GM23338 (cell line): Measurements from ENCODE around the gene ATP5F1B. TPM values are rescaled to one million over a fixed set of nuclear protein-coding genes. Genes with fewer than 3 reads are reported as not detected.

ENCODE experiments used
- ATAC-seq: fragments of 200-7000 bp; cut with Tn5 transposase; 3 replicates; pipeline ENCODE4 v1.9.1; 2020
- DNase-seq: peaks from one replicate; pipeline ENCODE4 v3.0.0-alpha.2; 2015; ENCODE audit warnings: low spot score
- H2AFZ ChIP-seq: fragments of 200-600 bp; sonication (generic); 2 replicates; pipeline ENCODE4 v1.8.0; 2016; ENCODE audit warnings: antibody characterized with exemption, mild to moderate bottlenecking, moderate library complexity
- H3F3A ChIP-seq: fragments of 200-600 bp; sonication (generic); replicated peaks from 2 replicates; pipeline ENCODE4 v1.8.0; 2017; ENCODE audit warnings: antibody characterized with exemption, mixed run types, low read depth
- H3K27ac ChIP-seq: fragments of 200-600 bp; sonication (generic); 2 replicates; pipeline ENCODE4 v1.6.1; 2016; ENCODE audit warnings: low read depth
- H3K27me3 ChIP-seq: fragments of 200-600 bp; sonication (generic); 2 replicates; pipeline ENCODE4 v1.8.0; 2016; ENCODE audit warnings: mild to moderate bottlenecking, mixed run types, moderate library complexity; ENCODE audit not compliant: insufficient read depth
- H3K36me3 ChIP-seq: fragments of 200-600 bp; sonication (generic); 2 replicates; pipeline ENCODE4 v1.8.0; 2016; ENCODE audit warnings: mild to moderate bottlenecking; ENCODE audit not compliant: insufficient read depth
- H3K4me1 ChIP-seq: fragments of 200-600 bp; sonication (generic); 2 replicates; pipeline ENCODE4 v1.8.0; 2016; ENCODE audit warnings: mild to moderate bottlenecking, moderate library complexity; ENCODE audit not compliant: insufficient read depth
- H3K4me2 ChIP-seq: fragments of 200-600 bp; sonication (generic); 2 replicates; pipeline ENCODE4 v1.7.1; 2017; ENCODE audit warnings: mixed run types
- H3K4me3 ChIP-seq: fragments of 200-600 bp; sonication (generic); 2 replicates; pipeline ENCODE4 v1.6.1; 2016; ENCODE audit warnings: mixed run types
- H3K79me2 ChIP-seq: fragments of 200-600 bp; sonication (generic); replicated peaks from 2 replicates; pipeline ENCODE4 v1.8.0; 2017; ENCODE audit warnings: mild to moderate bottlenecking; ENCODE audit not compliant: insufficient read depth
- H3K9me2 ChIP-seq: fragments of 200-600 bp; sonication (generic); 2 replicates; pipeline ENCODE4 v1.8.0; 2017; ENCODE audit not compliant: insufficient read depth
- H4K20me1 ChIP-seq: fragments of 200-600 bp; sonication (generic); replicated peaks from 2 replicates; pipeline ENCODE4 v1.8.0; 2017; ENCODE audit warnings: mild to moderate bottlenecking; ENCODE audit not compliant: insufficient read depth
- H3K27ac Mint-ChIP-seq: 2 replicates; pipeline ENCODE4 v1.8.0; 2020; ENCODE audit warnings: inconsistent platforms, mild to moderate bottlenecking, moderate library complexity, mixed read lengths
- H3K27me3 Mint-ChIP-seq: 3 replicates; pipeline ENCODE4 v1.8.0; 2022; ENCODE audit warnings: low read depth, mild to moderate bottlenecking, moderate library complexity, mixed read lengths, inconsistent platforms; ENCODE audit not compliant: insufficient read depth, poor library complexity
- H3K36me3 Mint-ChIP-seq: 3 replicates; pipeline ENCODE4 v1.8.0; 2021; ENCODE audit warnings: low read depth, mild to moderate bottlenecking, inconsistent platforms, moderate library complexity, mixed read lengths
- H3K4me1 Mint-ChIP-seq: 3 replicates; pipeline ENCODE4 v1.8.0; 2020; ENCODE audit warnings: mild to moderate bottlenecking, inconsistent platforms, mixed read lengths
- H3K4me3 Mint-ChIP-seq: 3 replicates; pipeline ENCODE4 v1.8.0; 2021; ENCODE audit warnings: moderate library complexity, mild to moderate bottlenecking, inconsistent platforms, mixed read lengths
- H3K9me3 Mint-ChIP-seq: 3 replicates; pipeline ENCODE4 v1.8.0; 2020; ENCODE audit warnings: moderate library complexity, mild to moderate bottlenecking, inconsistent platforms, mixed read lengths
- CREB1 ChIP-seq: fragments of 250-450 bp; sonication (Bioruptor Pico); IDR thresholded peaks from 2 replicates; pipeline ENCODE4 v1.5.0; 2020; ENCODE audit warnings: low read depth, mild to moderate bottlenecking, moderate library complexity
- CTCF ChIP-seq, 2 experiments: fragments of 200-600 bp in 1 of 2; sonication (generic) in 1 of 2; conservative IDR thresholded peaks; 2 replicates each; pipeline versions ENCODE4 v1.5.1 to v1.6.1; 2016 to 2017; ENCODE audit warnings: antibody characterized with exemption in 2 of 2, low read depth in 2 of 2, mild to moderate bottlenecking in 2 of 2, moderate library complexity in 1 of 2
- EZH2 ChIP-seq: fragments of 200-600 bp; sonication (generic); IDR thresholded peaks from one replicate; pipeline ENCODE4 v1.8.0; 2017; ENCODE audit warnings: antibody characterized with exemption, mild to moderate bottlenecking, low read depth; ENCODE audit not compliant: unreplicated experiment
- JUNB ChIP-seq: IDR thresholded peaks from one replicate; pipeline ENCODE4 v1.6.1; 2016; ENCODE audit warnings: antibody characterized with exemption; ENCODE audit not compliant: unreplicated experiment
- NANOG ChIP-seq: IDR thresholded peaks from 2 replicates; pipeline ENCODE4 v1.6.1; 2016; ENCODE audit warnings: antibody characterized with exemption, borderline replicate concordance
- POLR2AphosphoS5 ChIP-seq: IDR thresholded peaks from 2 replicates; pipeline ENCODE4 v1.6.1; 2016; ENCODE audit warnings: antibody characterized with exemption, low read depth
- REST ChIP-seq: IDR thresholded peaks from one replicate; pipeline ENCODE4 v1.6.1; 2018; ENCODE audit warnings: antibody characterized with exemption; ENCODE audit not compliant: unreplicated experiment
- STAT1 ChIP-seq: IDR thresholded peaks from one replicate; pipeline ENCODE4 v1.6.1; 2016; ENCODE audit warnings: antibody characterized with exemption; ENCODE audit not compliant: unreplicated experiment
- ZNF331 ChIP-seq: fragments of 250-450 bp; sonication (Bioruptor Pico); IDR thresholded peaks from 2 replicates; pipeline ENCODE4 v1.5.0; 2020; ENCODE audit warnings: low read depth, mild to moderate bottlenecking, moderate library complexity
- ZNF462 ChIP-seq: fragments of 250-450 bp; sonication (Bioruptor Pico); IDR thresholded peaks from 2 replicates; pipeline ENCODE4 v1.5.0; 2020; ENCODE audit warnings: mild to moderate bottlenecking, moderate library complexity
- polyA plus RNA-seq: library from polyadenylated mRNA; unstranded; fragments of >200 nt; fragmentation: Nextera tagmentation; extraction: Ambion mirVana; gene quantifications from 2 replicates; pipeline ENCODE4 v1.2.1, GENCODE V29; 2016
- total RNA-seq: library from RNA; depleted of rRNA; stranded (reverse); fragments of >200 nt; shearing (Covaris generic); gene quantifications from 2 replicates; pipeline ENCODE4 v1.2.3, GENCODE V29; 2014

The ATP5F1B gene
- total and polyA plus RNA-seq, 2 experiments from 2014 or later = 763 to 956 TPM

GRCh38 chr12:56636675-56637540 is 8.9 kb downstream of the ATP5F1B start:
- Mint-ChIP-seq H3K27me3 (peaks cover 26% of the 10 kb centered on the region), H3K9me3 (no peaks in the 10 kb centered on the region; the same call in 2 of the 3 replicates), H3K4me1 (peaks cover 45% of the 10 kb centered on the region), H3K4me3 (peak overlapping the region; percentile 99), H3K36me3 (peaks cover 45% of the 10 kb centered on the region), H3K27ac (peak overlapping the region; percentile 93)
- peaks cover 34% of the 10 kb centered on the region for H3F3A ChIP-seq
- DNase-seq (peak; percentile 100), ATAC-seq (peak; percentile 67)
- TF ChIP-seq NANOG (no peak), ZNF462 (CRISPR knock-in tag) (no peak), STAT1 (no peak), CREB1 (CRISPR knock-in tag) (peak; percentile 83), REST (no peak), CTCF (conservative IDR thresholded peaks at IDR 0.05; ENCODE audit: low read depth in 2 of 2) (peak; percentile 60 to 90), ZNF331 (CRISPR knock-in tag) (no peak), POLR2AphosphoS5 (peak; percentile 72), JUNB (no peak), EZH2 (no peak)
- peaks cover 41% of the 10 kb centered on the region for H3K36me3 ChIP-seq
- peak overlapping the region; percentile 99 for H3K4me2 ChIP-seq
- peak overlapping the region; percentile 70 for H3K4me3 ChIP-seq
- no peak overlapping the region for H2AFZ ChIP-seq
- no peaks in the 10 kb centered on the region for H3K9me2 ChIP-seq
- H3K27me3 ChIP-seq = no peaks in the 10 kb centered on the region
- H3K4me1 ChIP-seq = peaks cover 23% of the 10 kb centered on the region
- H4K20me1 ChIP-seq = peaks cover 5% of the 10 kb centered on the region
- peak overlapping the region; percentile 37 for H3K27ac ChIP-seq
- peaks cover 8% of the 10 kb centered on the region for H3K79me2 ChIP-seq
